Erythroblast (primary cell): ENCODE data around the gene PHF21A.

ENCODE experiments used
- GATA1 ChIP-seq: IDR thresholded peaks from 2 replicates; pipeline ENCODE4 v1.6.1; 2011; ENCODE audit warnings: low read depth, mild to moderate bottlenecking, control low read depth, low read length, moderate library complexity
- POLR2A ChIP-seq: IDR thresholded peaks from 2 replicates; pipeline ENCODE4 v1.6.1; 2011; ENCODE audit warnings: mild to moderate bottlenecking, low read length

GRCh38 chr11:45907911-45908370 lies 213.3 kb downstream of the PHF21A start:
- no peak for TF ChIP-seq POLR2A
- TF ChIP-seq GATA1, result no peak
